Measurements from ENCODE around the gene ARMH4.
"Not testable (repeated sequence)": the region's sequence is repeated elsewhere in the genome, so short reads cannot be mapped to it uniquely, and the experiment has no call there.

The ARMH4 gene

DNA sequence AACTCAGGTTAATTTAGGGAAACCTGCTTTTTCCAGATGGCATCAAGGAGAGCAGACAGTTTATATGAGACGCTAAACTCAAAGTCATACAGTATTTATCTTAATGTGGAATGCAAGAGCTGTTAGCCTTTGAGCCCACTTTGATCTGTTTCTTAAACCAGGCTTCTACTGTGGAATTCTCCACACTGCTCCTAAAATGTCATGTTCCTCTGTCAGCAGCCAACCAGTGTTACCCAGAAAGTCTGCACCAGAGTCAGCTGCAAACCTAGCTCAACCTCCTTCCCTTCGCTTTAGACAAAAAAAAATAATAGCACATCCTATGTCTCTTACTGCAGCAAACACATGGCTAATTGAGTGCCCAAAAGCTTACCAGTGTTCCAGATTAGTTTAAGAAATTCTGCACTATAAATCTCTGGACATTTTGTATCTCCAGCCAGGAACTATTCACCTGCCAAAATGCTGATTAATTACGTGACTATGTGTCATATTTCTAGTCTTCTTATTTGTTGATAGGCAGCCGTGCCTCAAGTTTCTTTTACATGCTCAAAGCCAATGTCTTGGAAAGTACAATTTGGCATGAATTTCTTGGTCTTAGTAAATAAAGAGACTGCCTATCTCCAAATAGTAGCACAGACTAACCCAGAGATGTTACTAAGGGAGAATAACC lies 21.8 kb downstream of the ARMH4 start:
- TF ChIP-seq, protein P1, sequence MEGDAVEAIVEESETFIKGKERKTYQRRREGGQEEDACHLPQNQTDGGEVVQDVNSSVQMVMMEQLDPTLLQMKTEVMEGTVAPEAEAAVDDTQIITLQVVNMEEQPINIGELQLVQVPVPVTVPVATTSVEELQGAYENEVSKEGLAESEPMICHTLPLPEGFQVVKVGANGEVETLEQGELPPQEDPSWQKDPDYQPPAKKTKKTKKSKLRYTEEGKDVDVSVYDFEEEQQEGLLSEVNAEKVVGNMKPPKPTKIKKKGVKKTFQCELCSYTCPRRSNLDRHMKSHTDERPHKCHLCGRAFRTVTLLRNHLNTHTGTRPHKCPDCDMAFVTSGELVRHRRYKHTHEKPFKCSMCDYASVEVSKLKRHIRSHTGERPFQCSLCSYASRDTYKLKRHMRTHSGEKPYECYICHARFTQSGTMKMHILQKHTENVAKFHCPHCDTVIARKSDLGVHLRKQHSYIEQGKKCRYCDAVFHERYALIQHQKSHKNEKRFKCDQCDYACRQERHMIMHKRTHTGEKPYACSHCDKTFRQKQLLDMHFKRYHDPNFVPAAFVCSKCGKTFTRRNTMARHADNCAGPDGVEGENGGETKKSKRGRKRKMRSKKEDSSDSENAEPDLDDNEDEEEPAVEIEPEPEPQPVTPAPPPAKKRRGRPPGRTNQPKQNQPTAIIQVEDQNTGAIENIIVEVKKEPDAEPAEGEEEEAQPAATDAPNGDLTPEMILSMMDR (IDR thresholded peaks at IDR 0.05; ENCODE audit: low read depth, low read length), result no peak
- no peak overlapping the region for H3K4me3 ChIP-seq (ENCODE audit: low read depth, low read length)

DNA sequence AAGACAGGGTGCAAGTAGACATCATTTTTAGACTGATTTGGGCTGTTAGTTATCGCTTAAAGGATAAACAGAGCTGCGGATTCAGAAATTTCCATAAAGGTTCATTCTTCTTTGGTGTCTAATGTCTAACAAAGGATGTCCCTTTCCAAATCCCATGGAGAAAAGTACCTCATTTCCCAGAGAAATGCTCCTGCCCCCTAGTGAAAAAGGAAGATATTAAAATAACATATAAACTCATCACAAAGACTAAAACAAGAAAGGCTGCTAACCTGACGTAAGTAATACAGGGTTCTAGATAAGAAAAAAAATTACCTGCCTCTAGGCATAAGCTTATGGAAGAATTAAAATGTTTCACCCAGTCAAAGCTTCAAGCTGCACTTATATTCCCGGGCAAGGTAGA lies 22.8 kb downstream of the ARMH4 start:
- no peak overlapping the region for H3K4me3 ChIP-seq (ENCODE audit: low read depth, low read length)
- TF ChIP-seq, protein P1 (IDR thresholded peaks at IDR 0.05; ENCODE audit: low read depth, low read length), result no peak

DNA sequence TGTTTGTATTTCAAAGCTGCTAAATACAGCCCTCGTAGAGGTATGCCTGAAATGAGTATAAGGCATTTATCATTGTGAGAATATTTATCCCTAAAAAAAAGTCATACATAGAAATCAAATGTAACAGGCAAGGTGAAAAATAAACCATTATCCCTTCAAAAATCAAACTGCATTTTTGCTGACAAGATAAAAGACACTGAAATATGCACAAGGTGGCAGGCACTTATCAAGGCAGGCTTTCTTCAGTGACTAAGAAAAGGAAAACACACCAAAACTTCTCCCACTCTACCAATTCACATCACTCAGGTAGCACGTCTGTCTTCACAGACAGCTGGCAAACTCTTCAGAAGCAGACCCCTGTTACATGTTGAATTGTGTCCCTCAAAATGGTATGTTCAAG lies 23.6 kb downstream of the ARMH4 start:
- TF ChIP-seq, protein P1 (IDR thresholded peaks at IDR 0.05; ENCODE audit: low read depth, low read length), result no peak
- H3K4me3 ChIP-seq (ENCODE audit: low read depth, low read length), result no peak overlapping the region

DNA sequence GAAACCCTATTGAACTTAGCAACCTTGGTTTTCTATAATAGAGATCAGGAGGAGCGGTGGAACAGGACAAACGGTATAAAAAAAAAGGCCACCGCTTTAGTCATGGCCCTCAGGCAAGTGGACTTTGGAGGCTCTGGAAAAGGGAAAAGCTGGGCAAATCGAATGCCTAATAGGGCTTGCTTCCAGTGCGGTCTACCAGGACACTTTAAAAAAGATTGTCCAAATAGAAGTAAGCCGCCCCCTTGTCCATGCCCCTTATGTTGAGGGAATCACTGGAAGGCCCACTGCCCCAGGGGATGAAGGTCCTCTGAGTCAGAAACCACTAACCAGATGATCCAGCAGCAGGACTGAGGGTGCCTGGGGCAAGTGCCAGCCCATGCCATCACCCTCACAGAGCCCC lies 29.5 kb downstream of the ARMH4 start:
- not testable (repeated sequence) for H3K4me3 ChIP-seq (ENCODE audit: low read depth, low read length)

DNA sequence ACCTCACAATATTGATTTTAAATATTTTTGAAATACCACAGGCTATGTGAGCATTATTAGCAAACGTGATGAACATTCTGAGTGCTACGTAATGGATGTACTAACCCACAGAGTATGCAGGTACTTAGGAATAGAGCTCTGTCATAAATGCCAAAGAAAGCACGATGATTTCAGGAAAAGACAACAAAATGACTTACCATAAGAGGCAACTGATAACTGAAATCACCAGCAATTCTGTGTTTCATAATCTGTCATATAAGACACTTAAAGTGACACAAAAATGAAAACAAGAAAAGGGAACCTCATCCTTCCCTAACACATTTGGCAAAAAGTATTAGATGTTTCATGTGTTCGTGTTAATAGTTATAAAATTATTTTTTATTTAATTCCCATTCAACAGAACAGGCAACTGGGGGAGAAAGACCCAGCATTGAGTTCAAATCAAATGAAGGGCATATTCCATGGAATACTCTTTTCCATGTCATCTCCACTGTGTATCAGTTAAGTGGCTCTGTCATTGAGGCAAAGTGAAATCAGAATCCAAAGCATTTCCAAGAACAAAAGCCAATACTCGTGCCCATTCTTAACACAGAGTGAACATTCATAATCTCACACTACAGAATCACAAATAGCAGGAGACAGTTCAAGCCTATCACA lies 30.4 kb downstream of the ARMH4 start:
- TF ChIP-seq, protein P1 (IDR thresholded peaks at IDR 0.05; ENCODE audit: low read depth, low read length), result no peak
- H3K4me3 ChIP-seq (ENCODE audit: low read depth, low read length), result no peak overlapping the region

DNA sequence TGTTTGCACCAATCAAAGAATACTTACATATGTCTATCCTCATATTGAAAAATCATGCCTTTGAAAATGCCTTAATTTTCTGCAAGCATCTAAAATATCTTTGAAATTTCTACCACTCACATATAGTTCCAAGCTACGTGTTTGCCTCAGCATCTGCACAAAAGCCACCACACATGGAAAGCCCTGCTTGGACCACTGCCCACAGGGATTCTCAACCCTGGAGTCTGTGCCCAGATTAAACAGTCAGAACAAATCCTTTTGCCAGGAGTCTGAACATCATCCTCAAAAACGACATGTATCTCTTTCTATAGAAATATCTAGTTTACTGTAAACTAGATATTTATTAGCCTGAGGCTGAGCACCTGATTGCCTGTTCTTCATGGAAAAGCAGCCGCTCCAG lies 32.6 kb downstream of the ARMH4 start:
- no peak overlapping the region for H3K4me3 ChIP-seq (ENCODE audit: low read depth, low read length)
- TF ChIP-seq, protein P1 (IDR thresholded peaks at IDR 0.05; ENCODE audit: low read depth, low read length), result no peak

DNA sequence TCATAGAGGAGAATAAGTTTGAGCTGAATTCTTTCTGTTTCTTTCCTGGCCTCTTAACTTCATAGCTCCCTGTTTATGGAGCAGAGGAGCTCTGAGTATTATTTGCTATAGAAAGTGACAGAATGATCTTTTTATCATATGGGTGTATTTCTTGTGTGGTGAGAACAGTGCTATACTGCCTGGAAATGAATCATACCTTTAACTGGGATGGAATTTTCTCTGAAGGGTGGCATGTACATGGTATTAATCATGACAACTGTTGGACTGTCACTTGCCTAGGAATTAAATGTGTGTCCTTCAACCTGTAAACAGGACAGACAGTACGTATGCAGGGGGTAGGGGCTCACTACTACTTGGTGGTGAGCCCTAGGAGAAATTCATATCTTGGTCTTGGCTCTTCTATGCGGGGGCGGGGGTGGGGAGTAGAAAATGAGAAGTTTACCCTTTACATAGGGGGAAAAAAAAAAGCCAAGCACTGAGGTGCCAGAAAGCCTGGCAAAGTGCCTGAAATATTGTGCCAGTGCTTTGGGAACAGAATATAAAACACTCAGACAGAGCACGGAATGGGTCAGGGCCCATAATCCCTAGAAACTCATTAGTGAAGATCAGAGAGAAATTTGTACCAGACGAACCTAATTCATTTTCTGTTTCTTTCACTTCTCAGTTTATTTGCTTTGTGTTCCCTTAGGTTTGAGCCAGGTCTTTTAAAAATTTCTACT lies 33.8 kb downstream of the ARMH4 start:
- no peak overlapping the region for H3K4me3 ChIP-seq (ENCODE audit: low read depth, low read length)
- TF ChIP-seq, protein P1 (IDR thresholded peaks at IDR 0.05; ENCODE audit: low read depth, low read length), result no peak
